Measurements from ENCODE around the gene SLF2. TPM values are rescaled to one million over a fixed set of nuclear protein-coding genes. Genes with fewer than 3 reads are reported as not detected.

SLF2 gene
- total RNA-seq, 2 donors from 2014 or later: 25.3 to 77.8 TPM

DNA sequence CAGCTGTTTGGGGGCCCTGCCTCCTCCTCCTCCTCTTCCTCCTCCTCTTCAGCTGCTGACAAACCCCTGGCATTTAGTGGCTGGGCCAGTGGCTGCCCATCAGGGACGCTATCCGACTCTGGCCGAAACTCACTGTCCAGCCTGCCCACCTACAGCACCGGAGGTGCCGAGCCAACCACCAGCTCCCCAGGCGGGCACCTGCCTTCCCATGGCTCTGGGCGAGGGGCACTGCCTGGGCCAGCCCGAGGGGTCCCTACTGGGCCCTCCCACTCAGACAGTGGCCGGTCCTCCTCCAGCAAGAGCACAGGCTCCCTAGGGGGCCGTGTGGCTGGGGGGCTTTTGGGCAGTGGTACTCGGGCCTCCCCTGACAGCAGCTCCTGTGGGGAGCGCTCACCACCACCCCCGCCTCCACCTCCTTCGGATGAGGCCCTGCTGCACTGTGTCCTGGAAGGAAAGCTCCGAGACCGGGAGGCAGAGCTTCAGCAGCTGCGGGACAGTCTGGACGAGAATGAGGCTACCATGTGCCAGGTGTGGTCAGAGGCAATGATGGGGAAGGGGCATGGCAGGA, 91.0 kb downstream of the SLF2 start:
- H3K36me3 ChIP-seq: peaks cover 3 to 15% of the 10 kb centered on the region in 2 donors
- no peak overlapping the region for H3K27ac ChIP-seq
- TF ChIP-seq, protein P1, sequence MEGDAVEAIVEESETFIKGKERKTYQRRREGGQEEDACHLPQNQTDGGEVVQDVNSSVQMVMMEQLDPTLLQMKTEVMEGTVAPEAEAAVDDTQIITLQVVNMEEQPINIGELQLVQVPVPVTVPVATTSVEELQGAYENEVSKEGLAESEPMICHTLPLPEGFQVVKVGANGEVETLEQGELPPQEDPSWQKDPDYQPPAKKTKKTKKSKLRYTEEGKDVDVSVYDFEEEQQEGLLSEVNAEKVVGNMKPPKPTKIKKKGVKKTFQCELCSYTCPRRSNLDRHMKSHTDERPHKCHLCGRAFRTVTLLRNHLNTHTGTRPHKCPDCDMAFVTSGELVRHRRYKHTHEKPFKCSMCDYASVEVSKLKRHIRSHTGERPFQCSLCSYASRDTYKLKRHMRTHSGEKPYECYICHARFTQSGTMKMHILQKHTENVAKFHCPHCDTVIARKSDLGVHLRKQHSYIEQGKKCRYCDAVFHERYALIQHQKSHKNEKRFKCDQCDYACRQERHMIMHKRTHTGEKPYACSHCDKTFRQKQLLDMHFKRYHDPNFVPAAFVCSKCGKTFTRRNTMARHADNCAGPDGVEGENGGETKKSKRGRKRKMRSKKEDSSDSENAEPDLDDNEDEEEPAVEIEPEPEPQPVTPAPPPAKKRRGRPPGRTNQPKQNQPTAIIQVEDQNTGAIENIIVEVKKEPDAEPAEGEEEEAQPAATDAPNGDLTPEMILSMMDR (IDR thresholded peaks at IDR 0.05): no peak
- no peak for TF ChIP-seq POLR2A (IDR thresholded peaks at IDR 0.05)
- no peak for TF ChIP-seq POLR2AphosphoS5 (IDR thresholded peaks at IDR 0.05)
- H3K4me3 ChIP-seq: no peak overlapping the region
- H3K9me3 ChIP-seq: no peaks in the 10 kb centered on the region
- H3K27me3 ChIP-seq (replicated peaks; ENCODE audit: insufficient read depth): no peaks in the 10 kb centered on the region
- no peak for DNase-seq (ENCODE audit: low spot score)
- WGBS: 91% methylated on average over 18 of the region's 18 CpGs
- H3K4me1 ChIP-seq (replicated peaks): peaks cover 14% of the 10 kb centered on the region
- intact Hi-C loops (cut with DNase I): no loop called here

DNA sequence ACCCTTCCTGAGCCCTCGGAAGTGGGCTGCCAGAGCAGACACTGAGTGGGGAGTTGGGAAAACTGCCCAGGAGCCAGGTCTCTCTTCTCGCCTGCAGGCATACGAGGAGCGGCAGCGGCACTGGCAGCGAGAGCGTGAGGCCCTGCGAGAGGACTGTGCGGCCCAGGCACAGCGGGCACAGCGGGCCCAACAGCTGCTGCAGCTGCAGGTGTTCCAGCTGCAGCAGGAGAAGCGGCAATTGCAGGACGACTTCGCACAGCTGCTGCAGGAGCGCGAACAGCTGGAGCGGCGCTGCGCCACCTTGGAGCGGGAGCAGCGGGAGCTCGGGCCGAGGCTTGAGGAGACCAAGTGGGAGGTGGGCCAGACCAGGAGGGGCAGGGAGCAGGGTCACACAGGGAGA, 92.6 kb downstream of the SLF2 start:
- no peak for TF ChIP-seq POLR2A (IDR thresholded peaks at IDR 0.05)
- TF ChIP-seq POLR2AphosphoS5 (IDR thresholded peaks at IDR 0.05): no peak
- TF ChIP-seq, protein P1 (IDR thresholded peaks at IDR 0.05): no peak
- H3K27ac ChIP-seq: no peak overlapping the region
- 87% methylated on average over 23 of the region's 23 CpGs for WGBS
- DNase-seq (ENCODE audit: low spot score): no peak
- H3K27me3 ChIP-seq (replicated peaks; ENCODE audit: insufficient read depth): no peaks in the 10 kb centered on the region
- no peaks in the 10 kb centered on the region for H3K9me3 ChIP-seq
- intact Hi-C loops (cut with DNase I): no loop called here
- no peak overlapping the region for H3K4me3 ChIP-seq
- peaks cover 14% of the 10 kb centered on the region for H3K4me1 ChIP-seq (replicated peaks)
- H3K36me3 ChIP-seq: peaks cover 3 to 15% of the 10 kb centered on the region in 2 donors

DNA sequence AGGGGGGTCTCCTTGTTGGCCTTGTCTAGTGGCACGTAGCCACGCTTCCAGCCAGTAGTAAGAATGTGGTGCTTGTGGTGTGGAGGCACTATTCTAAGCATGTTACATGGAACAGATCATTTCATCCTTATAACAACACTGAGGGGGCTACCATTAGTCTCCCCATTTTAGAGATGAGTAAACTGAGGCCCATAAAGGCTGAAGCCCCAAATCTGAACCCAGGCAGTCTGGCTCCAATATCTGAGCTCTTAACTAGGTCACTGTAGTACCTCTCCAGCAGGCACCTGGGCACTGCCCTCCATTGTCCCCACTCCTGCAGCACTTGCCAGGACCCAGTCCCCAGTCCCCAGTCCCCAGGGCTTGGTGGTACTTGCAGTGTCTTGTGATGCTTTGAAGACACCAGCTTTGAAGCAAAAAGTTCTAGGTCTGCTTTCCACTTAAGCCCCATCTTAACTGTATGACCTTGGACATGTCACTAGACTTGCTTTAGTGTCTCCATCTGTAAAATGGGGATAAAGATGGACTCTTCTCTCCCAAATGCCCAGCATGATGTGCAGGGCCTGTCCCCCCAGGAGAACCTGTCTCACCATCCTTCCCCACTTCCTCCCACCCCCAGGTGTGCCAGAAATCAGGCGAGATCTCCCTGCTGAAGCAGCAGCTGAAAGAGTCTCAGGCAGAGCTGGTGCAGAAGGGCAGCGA, 93.3 kb downstream of the SLF2 start:
- TF ChIP-seq POLR2AphosphoS5 (IDR thresholded peaks at IDR 0.05) (no peak), POLR2A (IDR thresholded peaks at IDR 0.05) (no peak)
- TF ChIP-seq, protein P1 (IDR thresholded peaks at IDR 0.05): no peak
- intact Hi-C loops (cut with DNase I): no loop called here
- H3K27ac ChIP-seq: no peak overlapping the region
- no peak for DNase-seq (ENCODE audit: low spot score)
- H3K27me3 ChIP-seq (replicated peaks; ENCODE audit: insufficient read depth): no peaks in the 10 kb centered on the region
- H3K4me1 ChIP-seq (replicated peaks): peaks cover 12% of the 10 kb centered on the region
- H3K4me3 ChIP-seq: no peak overlapping the region
- no peaks in the 10 kb centered on the region for H3K9me3 ChIP-seq
- peaks cover 3 to 15% of the 10 kb centered on the region in 2 donors for H3K36me3 ChIP-seq
- 89% methylated on average over 4 of the region's 4 CpGs for WGBS

DNA sequence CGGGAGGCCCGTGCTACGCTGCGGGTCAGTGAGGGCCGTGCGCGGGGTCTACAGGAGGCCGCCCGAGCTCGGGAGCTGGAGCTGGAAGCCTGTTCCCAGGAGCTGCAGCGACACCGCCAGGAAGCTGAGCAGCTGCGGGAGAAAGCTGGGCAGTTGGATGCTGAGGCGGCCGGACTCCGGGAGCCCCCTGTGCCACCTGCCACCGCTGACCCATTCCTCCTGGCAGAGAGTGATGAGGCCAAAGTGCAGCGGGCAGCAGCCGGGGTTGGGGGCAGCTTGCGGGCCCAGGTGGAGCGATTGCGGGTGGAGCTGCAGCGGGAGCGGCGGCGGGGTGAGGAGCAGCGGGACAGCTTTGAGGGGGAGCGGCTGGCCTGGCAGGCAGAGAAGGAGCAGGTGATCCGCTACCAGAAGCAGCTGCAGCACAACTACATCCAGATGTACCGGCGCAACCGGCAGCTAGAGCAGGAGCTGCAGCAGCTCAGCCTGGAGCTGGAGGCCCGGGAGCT, 93.9 kb downstream of the SLF2 start:
- TF ChIP-seq, protein P1 (IDR thresholded peaks at IDR 0.05): no peak
- TF ChIP-seq POLR2AphosphoS5 (IDR thresholded peaks at IDR 0.05) (no peak), POLR2A (IDR thresholded peaks at IDR 0.05) (no peak)
- H3K4me1 ChIP-seq (replicated peaks): peaks cover 7% of the 10 kb centered on the region
- H3K27ac ChIP-seq: peak overlapping the region in 1 of 2 donors; percentile 27
- no peaks in the 10 kb centered on the region for H3K9me3 ChIP-seq
- peaks cover 3 to 15% of the 10 kb centered on the region in 2 donors for H3K36me3 ChIP-seq
- H3K4me3 ChIP-seq: no peak overlapping the region
- 78% methylated on average over 33 of the region's 33 CpGs for WGBS
- no peak for DNase-seq (ENCODE audit: low spot score)
- intact Hi-C loops (cut with DNase I): no loop called here
- H3K27me3 ChIP-seq (replicated peaks; ENCODE audit: insufficient read depth): no peaks in the 10 kb centered on the region

Data from prostate gland (tissue), 2 donors.